Gastroesophageal sphincter (tissue), 3 donors: ENCODE measurements around the gene NCKAP5.

Experiments used
- CTCF ChIP-seq, 4 experiments: fragments of 200-600 bp in 2 of 4; fragments of 450-650 bp in 2 of 4; sonication (generic) in 1 of 4; IDR thresholded peaks; one replicate each; pipeline ENCODE4 v1.5.1; 2017 to 2019; ENCODE audit warnings: antibody characterized with exemption in 4 of 4, mild to moderate bottlenecking in 2 of 4, moderate library complexity in 2 of 4
- POLR2A ChIP-seq, 2 donors: fragments of 450-650 bp; IDR thresholded peaks; one replicate each; pipeline ENCODE4 v1.6.1; 2017; ENCODE audit warnings: antibody characterized with exemption in 2 of 2, mild to moderate bottlenecking in 2 of 2, moderate library complexity in 1 of 2

- TF ChIP-seq POLR2A (IDR thresholded peaks at IDR 0.05) (no peak), CTCF (IDR thresholded peaks at IDR 0.05) (no peak)
These were observed 934.6 kb downstream of the NCKAP5 start for GRCh38 chr2:132633635-132634034.
